Measurements from ENCODE around the gene DIO1.
A peak's percentile ranks its signal among the peaks of the same experiment; 100 is the strongest.
"Not testable (repeated sequence)": the region's sequence is repeated elsewhere in the genome, so short reads cannot be mapped to it uniquely, and the experiment has no call there.

The DIO1 gene

DNA sequence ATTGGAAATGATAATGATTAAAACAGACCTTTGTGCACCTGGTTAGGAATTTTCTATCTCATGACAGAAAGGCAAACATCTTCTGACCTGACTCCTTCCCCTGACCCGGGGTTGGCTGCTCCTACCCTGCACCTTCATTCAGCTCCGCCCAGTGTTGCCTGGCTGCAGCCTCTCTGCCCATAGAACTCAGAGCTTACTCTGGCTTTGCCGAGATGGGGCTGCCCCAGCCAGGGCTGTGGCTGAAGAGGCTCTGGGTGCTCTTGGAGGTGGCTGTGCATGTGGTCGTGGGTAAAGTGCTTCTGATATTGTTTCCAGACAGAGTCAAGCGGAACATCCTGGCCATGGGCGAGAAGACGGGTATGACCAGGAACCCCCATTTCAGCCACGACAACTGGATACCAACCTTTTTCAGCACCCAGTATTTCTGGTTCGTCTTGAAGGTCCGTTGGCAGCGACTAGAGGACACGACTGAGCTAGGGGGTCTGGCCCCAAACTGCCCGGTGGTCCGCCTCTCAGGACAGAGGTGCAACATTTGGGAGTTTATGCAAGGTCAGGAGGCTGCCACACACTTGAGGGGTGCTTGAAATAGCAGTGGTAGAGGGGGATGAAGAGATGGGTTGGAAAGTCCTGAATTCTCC is at the start of gene DIO1:
DIO1 (plus strand) TSS at position 189 of the 638 bp plus-strand sequence; CDS start at position 213, 24 bp downstream.
- no peak for DNase-seq (ENCODE audit: low spot score)

DNA sequence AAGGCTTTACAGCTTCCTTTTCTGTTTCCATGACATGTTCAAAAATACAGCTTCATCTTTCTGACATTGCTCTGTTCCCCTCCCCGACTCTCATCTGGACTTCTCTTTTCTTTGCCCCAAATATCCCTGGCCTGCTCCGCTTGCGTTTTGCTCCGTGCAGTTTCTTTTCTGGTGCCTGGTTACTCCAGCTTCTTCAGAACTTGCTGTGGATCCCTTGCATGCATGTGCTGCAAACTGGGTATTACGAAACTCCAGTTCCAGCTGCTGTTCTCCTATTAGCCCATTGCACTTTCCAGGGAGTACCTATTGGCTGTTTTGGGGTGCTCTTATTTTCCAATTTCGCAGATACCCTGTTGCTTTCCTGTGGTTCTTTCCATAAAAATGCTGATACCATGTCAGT is 46.0 kb upstream of the DIO1 start:
- no peak for DNase-seq (ENCODE audit: low spot score)

DNA sequence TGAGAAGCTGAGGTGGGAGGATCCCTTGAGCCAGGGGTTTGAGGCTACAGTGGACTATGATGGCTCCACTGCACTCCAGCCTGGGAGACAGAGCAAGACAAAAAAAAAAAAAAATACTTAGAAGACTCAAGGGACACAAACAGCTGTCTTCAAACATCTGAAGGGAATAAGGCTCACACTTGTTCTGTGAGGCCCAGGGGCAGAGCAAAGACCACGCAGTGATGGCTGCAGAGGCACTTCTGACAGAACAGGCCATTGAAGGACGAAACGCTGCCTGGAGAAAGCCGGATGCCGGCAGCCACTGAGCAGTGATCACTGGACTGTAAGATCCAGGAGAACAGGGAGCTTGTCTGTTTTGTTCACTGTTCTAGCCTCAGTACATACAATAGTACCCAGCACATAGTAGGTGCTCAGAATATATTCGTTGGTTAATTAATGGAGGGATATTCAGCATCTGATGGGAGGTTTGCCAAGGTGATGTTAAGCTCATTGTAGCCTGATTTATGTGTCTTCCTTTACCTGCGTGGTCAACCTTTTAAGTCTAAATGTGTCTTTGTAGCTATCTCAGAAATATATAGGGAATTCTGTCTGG is 43.8 kb upstream of the DIO1 start:
- no peak for DNase-seq (ENCODE audit: low spot score)

DNA sequence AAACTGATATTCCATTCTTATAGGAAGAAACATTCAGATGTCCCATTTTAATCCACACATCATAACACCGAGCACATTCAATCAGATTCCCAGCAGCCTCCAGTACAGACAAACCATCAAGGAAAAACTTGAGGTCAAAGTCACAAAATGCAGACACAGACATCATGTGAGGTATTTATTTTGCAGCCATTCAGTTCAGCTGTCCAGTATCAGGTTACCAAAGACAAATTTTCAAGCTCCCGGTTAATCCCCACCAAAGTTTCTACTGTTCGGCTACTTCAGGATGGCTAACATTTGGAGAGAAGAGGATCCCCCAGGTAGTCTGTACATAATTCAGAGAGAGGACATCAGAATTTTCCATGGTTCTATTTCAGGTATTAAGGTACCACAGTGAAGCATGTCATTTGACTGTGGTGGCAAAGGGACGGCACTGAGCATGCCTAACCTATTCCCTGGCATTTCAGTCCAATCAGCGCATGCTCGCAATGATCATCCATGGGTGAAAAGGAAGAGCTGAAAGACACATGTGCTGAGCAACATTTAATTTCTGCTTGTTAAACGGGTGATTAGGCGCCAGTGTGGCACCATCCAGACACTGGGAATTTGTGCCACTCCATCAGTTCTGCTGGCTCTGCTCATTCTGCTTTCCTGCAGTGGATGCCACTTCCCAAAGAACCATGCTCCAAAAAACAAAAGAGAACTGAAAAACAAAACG is 42.3 kb upstream of the DIO1 start:
- DNase-seq (ENCODE audit: low spot score), result no peak

DNA sequence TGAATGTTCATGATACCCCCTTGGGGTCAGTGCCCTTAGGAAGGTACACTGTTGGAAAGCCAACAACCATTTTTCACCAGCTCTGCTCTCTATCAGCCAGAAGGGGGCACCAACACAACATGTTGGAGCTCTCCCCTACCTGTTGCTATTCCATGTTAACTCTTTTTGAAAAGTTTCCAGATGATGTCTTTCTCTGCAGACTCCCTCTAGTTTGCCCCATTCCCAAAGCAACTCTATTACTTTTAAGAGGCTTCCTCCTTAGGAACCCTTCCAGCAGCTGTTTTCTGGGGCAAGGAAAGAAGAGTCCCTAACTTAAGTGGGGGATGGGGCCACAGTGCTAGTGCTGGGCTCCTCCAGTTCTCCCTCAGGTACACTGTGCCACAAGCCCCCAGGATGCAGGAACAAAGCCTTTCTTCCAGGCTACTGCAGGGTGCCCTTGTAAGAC is 33.0 kb upstream of the DIO1 start:
- peak; percentile 52 for DNase-seq (ENCODE audit: low spot score)

DNA sequence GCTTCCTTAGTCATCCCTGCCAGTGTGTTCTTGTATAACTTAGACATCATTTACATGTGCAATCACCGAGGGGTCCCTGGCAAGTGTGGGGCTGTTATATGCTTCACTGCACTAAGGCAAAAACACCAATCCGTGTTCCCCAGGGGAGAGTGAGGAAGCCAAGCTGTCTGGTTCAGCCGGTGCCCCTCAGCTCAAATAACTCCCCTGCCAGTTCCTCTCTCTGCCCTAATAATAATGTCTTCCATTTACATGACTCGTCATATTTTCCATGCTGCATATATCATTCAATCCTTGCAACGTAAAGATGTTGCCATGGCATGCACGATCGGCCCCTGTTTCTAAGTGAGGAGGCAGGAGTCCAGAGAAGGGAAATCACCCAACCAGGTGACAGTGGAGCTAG is 31.5 kb upstream of the DIO1 start:
- no peak for DNase-seq (ENCODE audit: low spot score)

DNA sequence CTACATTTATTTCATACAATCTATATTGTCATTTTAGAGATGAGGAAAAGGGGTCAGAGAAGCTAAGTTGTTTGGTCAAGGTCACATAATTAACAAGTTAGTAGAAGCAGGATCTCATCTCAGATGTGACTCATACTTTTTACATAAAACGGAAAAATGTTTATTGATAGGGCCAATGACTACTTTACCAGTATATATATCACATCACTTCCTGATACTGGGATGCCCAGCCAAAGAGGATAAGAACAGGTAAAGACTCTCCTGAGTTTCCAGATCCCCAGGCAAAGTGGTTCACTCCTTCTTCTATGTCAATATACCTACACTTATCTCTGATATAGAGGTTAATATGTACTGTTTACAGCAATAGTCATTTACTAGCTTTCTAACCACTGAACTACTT is 25.4 kb upstream of the DIO1 start:
- DNase-seq (ENCODE audit: low spot score), result no peak

DNA sequence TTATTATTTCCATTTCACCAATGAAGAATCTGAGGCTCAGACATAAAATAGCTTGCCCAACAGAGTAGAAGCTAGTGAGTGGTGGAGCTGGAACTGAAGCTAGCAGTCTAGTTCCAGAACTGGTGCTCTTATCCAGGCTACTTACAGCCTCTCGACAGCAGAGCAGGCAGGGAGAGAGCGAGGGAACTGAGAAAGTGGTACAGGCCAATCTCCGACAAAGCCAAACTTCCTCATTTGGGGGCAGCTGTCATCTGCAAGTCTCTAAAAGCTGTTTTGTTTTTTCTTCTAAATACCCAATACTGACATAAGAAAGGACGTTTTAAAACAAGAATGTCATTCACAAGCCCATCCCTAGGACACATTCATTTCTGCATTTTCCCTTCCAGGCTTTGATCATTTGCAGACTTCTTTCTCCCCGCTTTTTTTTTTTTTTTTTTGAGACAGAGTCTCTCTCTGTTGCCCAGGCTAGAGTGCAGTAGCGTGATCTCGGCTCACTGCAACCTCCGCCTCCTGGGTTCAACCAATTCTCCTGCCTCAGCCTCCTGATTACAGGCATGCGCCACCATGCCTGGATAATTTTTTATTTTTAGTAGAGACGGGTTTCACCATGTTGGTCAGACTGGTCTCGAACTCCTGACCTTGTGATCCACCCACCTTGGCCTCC is 24.4 kb upstream of the DIO1 start:
- no peak for DNase-seq (ENCODE audit: low spot score)

DNA sequence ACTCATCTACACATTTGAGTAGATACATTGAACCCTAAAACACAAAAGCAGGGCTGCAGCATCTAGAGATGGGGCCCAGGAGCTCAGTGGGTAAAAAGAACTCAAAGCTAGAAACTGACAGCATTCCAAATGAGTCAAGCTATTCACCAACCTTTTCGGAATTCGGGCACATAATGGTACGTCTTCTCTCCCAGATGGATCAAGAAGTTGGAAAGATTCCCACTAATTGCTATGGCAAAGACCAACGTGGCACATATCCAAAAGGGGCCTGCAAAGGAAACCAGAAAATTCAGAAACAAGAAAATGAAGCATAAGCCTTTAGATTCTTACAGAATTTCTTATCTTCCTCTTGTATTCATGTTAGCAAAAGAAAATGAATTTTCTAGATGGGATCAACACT is 22.8 kb upstream of the DIO1 start:
- DNase-seq (ENCODE audit: low spot score), result no peak

DNA sequence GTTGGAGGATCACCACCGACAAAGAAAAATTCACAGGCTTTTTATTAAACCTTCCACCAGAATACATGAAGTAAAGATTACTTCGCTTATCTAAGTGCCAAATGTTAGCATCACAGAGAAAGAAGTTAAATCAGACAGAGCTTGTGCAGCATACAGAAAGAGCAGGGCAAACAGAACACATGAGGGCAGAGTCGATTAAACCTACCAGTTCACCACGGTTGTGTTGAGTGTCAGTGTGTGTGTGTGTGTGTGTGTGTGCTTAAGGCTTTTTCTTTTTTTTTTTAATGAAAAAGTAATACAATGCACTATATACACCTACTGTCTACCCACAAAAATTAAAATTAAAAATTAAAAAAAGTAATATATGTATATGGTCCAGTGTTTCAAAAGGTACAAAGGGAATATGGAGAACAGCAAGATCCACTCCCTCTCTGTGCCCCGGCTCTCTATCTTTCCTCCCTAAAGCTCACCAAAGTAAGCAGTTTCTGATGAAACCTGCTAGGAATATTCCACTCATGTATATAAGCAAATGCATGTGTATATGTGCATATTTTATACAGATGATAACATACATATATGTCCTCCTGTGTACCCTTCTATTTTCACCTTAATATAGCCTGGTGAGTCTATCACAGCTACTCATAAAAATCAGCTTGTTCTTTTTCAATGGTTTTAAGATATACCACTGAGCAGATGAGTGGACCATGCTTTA is 22.1 kb upstream of the DIO1 start:
- no peak for DNase-seq (ENCODE audit: low spot score)

DNA sequence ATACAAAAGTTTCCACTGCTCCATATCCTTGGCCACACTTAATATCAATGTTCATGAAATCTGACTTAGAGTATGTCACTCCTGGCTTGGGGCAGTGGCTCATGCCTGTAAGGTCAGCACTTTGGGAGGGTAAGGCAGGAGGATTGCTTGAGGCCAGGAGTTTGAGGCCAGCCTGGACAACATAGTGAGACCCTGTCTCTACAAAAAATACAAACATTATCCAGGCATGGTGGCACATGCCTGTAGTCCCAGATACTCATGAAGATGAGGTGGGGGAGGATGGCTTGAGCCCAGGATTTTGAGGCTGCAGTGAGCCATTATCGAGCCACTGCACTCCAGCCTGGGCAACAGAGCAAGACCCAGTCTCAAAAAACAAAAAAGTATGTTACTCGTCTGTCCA is 18.8 kb upstream of the DIO1 start:
- not testable (repeated sequence) for DNase-seq (ENCODE audit: low spot score)

DNA sequence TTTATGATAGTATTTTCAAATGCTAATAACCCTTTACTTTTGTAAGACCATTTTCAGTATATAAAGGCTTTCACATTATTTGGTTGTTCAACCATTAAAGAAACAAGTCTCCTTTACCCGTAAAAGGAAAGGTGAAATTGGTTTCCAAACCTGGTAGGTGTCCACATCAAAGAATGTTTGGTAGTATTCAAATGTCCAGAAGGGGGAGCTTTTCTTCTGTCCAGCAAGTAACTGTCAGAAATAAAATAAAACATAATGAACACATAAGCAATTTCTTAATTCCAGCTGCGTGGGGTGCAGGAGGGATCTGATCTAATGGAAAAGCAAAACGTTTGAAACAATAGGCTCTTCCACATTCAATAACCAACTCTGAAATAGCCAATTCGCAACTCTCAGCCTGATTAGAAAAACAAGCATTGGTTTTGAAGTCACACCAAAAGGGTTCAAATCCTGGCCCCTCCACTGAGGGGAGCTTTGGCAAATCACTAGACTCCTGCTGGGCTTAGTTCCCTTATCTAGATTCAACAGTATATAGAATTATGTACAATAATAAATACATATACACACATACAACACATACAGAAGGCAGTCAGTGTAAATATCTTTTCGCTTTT is 15.4 kb upstream of the DIO1 start:
- DNase-seq (ENCODE audit: low spot score), result peak; percentile 40

DNA sequence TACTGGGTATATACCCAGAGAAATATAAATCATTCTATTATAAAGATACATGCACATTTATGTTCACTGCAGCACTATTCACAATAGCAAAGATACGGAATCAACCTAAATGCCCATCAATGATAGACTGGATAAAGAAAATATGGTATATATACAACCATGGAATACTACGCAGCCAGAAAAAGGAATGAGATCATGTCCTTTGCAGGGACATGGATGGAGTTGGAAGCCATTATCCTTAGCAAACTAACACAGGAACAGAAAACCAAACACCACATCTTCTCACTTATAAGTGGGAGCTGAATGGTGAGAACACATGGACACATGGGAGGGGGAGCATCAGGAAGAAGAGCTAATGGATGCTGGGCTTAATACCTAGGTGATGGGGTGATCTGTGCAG is 12.1 kb upstream of the DIO1 start:
- not testable (repeated sequence) for DNase-seq (ENCODE audit: low spot score)

DNA sequence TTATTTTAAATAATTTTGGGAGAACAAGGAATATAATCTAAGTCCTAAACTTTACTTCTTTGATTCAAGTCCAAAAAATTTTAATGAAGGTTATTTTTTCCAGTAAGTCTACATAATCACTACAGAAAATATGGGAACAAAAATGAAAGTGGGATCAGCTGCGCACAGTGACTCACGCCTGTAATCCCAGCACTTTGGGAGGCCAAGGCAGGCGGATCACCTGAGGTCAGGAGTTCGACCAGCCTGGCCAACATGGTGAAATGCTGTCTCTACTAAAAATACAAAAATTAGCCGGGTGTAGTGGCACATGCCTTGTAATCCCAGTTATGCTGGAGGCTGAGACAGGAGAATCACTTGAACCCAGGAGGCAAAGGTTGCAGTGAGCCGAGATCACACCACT is 10.4 kb upstream of the DIO1 start:
- DNase-seq (ENCODE audit: low spot score), result not testable (repeated sequence)

DNA sequence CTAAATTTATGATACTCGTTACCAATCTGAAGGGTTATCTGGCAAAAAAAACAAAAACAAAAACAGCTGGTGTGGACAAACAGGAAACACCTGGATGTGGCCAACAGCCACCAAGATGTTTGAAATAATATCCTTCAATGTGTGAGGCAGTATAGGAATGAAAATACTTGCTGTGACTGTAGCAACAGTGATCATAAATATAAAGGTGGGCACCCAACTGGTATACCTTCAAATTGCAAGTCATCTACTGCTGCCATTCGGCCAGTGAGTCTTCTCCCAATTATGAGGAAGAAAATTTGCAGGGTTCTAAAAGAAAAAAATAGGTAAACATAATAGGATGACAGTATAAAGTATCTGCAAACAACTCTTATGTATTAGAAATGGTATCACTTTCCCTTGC is 5.3 kb upstream of the DIO1 start:
- DNase-seq (ENCODE audit: low spot score), result no peak

DNA sequence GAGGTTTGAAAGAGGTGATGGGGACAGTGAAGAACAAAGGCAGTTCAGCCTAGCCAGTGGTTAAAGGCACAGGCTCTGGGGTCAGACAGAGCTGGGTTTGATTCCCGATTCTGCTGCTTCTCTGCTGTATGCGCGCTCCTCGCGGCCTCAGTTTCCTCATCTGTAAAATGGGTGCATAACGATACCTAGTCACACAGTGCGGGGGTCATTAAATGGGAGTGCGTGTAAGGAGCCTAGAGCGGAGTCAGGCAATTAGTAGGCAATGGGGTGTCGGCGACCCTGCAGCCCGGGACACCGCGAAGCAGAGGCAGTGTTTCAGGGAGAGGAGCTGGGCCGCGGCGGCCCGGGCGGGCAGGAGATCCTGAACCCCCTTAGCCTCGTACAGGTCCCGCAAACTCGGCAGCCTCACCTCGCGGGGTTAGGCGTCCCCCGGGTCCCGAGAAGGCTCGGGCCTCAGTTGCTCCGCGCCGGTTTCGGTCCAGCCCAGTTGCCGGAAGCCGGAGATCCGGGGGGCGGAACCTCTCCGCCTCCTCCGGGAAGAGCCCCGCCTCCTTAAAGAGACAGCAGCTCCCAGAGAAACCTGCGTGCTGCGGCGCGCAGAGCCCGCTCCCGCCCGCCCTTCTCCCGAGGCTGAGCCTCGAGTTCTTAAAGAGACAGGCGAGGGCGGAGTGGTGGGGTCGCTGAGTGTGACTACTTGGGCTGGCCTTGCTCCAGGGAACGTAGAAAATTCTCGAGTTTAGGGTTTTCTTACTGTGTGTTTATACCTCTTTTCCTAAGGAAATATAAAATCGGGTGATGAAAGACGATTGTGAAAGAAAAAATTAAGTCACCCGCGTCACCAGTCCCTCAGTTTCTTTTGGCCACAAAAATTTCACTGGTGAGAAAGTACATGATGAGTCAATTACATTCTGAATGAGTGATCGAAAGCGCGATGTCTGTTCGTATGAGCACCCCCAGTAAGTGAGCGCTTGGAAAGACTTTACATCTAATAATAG is 4.4 kb upstream of the DIO1 start, which contains the start of gene YIPF1:
YIPF1 (minus strand) TSS at position 494 of the 995 bp plus-strand sequence. CDS start 860 bp downstream, outside the sequence.
- DNase-seq (ENCODE audit: low spot score), result peak; percentile 92

DNA sequence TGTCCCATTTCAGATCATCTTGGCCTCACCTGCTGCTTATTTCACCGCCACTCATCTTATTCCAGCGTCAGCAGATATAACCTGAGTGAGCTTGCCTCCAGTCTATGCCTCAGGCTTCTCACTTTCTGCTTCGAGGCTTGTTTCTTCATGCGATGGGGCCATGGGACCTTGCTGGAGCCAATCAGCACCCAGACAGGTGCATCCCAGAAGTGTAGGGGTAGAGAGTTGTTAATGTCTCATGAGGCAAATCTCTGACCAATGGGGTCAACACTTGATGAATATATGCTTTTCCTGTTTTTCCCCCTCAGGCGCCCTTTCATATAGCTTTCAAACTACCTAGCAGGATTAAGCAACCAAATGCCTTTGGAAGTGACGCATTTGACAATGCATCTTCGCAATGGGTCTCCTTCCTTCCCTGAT is 3.5 kb upstream of the DIO1 start:
- no peak for DNase-seq (ENCODE audit: low spot score)

DNA sequence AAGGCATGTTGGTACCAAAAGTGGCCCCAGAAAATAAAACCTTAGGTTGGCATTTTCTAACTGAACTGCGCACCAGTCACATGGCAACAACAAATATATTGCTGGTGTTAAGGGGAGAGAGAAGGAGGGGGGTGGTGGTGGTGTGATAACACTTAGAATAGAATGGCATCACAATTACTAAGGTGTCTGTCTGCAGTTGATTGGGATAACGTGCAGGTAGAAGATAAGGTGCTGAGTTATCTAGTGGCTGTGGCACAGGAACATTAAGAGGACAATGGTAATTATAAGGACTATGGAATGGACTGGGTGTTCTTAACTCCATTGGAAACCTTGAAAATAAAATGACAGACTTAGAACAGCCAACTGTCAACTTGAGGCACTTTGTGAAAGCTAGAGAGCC is 3.0 kb upstream of the DIO1 start:
- no peak for DNase-seq (ENCODE audit: low spot score)

DNA sequence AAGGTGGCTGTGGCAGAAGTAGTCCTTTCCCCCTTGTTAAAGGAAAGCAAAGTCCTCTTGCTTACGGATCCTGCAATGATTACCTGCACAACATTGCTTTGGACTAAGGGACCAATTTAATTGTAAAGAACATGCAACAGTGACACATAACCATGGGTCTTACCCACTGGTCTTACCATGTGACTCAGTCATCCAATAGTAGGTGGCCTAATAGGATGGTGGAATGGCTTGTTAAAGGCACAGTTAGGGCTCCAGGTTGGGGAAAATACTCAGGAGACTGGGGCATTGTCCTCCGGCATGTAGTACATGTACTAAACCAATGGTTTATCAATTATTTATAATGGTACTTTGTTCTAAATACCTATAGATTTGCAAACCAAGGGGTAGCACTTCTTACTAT is 2.3 kb upstream of the DIO1 start:
- DNase-seq (ENCODE audit: low spot score), result no peak

DNA sequence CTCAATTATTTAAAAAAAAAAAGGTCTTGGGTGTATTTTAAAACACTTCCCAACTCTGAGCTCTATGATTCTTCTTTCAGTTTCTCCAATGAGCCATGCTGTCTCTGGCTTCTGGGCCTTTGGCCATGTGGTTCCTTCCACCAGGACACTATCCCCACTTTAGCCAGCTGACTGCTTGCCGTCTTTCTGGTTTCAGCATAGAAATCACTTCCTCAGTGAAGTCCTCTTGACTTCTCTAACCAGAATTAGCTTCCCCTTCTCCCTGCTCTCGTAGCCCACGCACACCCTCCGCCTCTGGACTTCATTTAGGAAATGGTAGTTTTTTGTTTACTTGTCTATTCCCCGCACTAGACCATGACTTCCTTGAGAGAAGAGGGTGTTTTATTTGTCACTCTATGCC is 1.1 kb upstream of the DIO1 start:
- no peak for DNase-seq (ENCODE audit: low spot score)
